Mesenchymal stem cell (in vitro differentiated cells and primary cell): ENCODE results near the gene SCRN2.

Experiments used
- DNase-seq: peaks from one replicate; pipeline ENCODE4 v3.0.0-alpha.2; 2013
- H2AFZ ChIP-seq: one replicate; pipeline ENCODE4 v1.6.1; 2013; ENCODE audit warnings: low read depth, mild to moderate bottlenecking, control low read depth, inconsistent platforms, low read length, moderate library complexity
- H2AK5ac ChIP-seq: 2 replicates; pipeline ENCODE4 v1.6.1; 2013; ENCODE audit warnings: low read length, moderate library complexity, mild to moderate bottlenecking, inconsistent platforms; ENCODE audit not compliant: severe bottlenecking
- H2BK120ac ChIP-seq: one replicate; pipeline ENCODE4 v1.6.1; 2013; ENCODE audit warnings: low read depth, mild to moderate bottlenecking, inconsistent platforms, low read length, moderate library complexity
- H2BK12ac ChIP-seq, 2 experiments: one replicate each; pipeline ENCODE4 v1.6.1; 2013; ENCODE audit warnings: inconsistent platforms in 2 of 2, low read length in 2 of 2, mild to moderate bottlenecking in 2 of 2, moderate library complexity in 2 of 2, control low read depth in 1 of 2
- H2BK15ac ChIP-seq: one replicate; pipeline ENCODE4 v1.6.1; 2013; ENCODE audit warnings: mild to moderate bottlenecking, low read depth, inconsistent platforms; ENCODE audit not compliant: poor library complexity, severe bottlenecking
- H2BK5ac ChIP-seq: 2 replicates; pipeline ENCODE4 v1.6.1; 2013; ENCODE audit warnings: low read depth, mild to moderate bottlenecking, low read length, control low read depth, inconsistent platforms; ENCODE audit not compliant: poor library complexity, severe bottlenecking
- H3K14ac ChIP-seq, 2 experiments: one replicate each; pipeline ENCODE4 v1.6.1; 2013; ENCODE audit warnings: inconsistent platforms in 2 of 2, low read length in 2 of 2, control low read depth in 1 of 2, mild to moderate bottlenecking in 1 of 2, moderate library complexity in 1 of 2
- H3K18ac ChIP-seq, 2 experiments: one replicate each; pipeline ENCODE4 v1.6.1; 2013; ENCODE audit warnings: inconsistent platforms in 2 of 2, low read length in 2 of 2, control low read depth in 1 of 2, low read depth in 1 of 2, mild to moderate bottlenecking in 1 of 2
- H3K23ac ChIP-seq, 2 experiments: one replicate each; pipeline ENCODE4 v1.6.1; 2013; ENCODE audit warnings: inconsistent platforms in 2 of 2, low read length in 2 of 2, mild to moderate bottlenecking in 2 of 2, moderate library complexity in 2 of 2, control low read depth in 1 of 2
- H3K27ac ChIP-seq: 2 replicates; pipeline ENCODE4 v1.5.1; 2013; ENCODE audit warnings: mild to moderate bottlenecking, moderate library complexity, low read length, control low read depth, inconsistent platforms; ENCODE audit not compliant: poor library complexity, severe bottlenecking
- H3K27me3 ChIP-seq, 2 experiments: 2 replicates each; pipeline versions ENCODE4 v1.6.1 to v1.7.0; 2013; ENCODE audit warnings: low read length in 2 of 2, mild to moderate bottlenecking in 2 of 2, moderate library complexity in 2 of 2, control low read depth in 1 of 2, inconsistent platforms in 1 of 2; ENCODE audit not compliant: control insufficient read depth in 1 of 2, insufficient read depth in 1 of 2
- H3K36me3 ChIP-seq, 2 experiments: 2 replicates each; pipeline versions ENCODE4 v1.6.1 to v1.7.0; 2013; ENCODE audit warnings: low read length in 2 of 2, control low read depth in 1 of 2, inconsistent platforms in 1 of 2, low read depth in 1 of 2, mild to moderate bottlenecking in 1 of 2; ENCODE audit not compliant: insufficient read depth in 2 of 2, control insufficient read depth in 1 of 2
- H3K4ac ChIP-seq, 2 experiments: one replicate each; pipeline ENCODE4 v1.6.1; 2013; ENCODE audit warnings: inconsistent platforms in 2 of 2, low read length in 2 of 2, mild to moderate bottlenecking in 2 of 2, moderate library complexity in 2 of 2, control low read depth in 1 of 2, low read depth in 1 of 2
- H3K4me1 ChIP-seq: 2 replicates; pipeline ENCODE4 v1.6.1; 2013; ENCODE audit warnings: low read depth, low read length, control low read depth; ENCODE audit not compliant: control insufficient read depth, insufficient read depth
- H3K4me2 ChIP-seq: 2 replicates; pipeline ENCODE4 v1.6.1; 2013; ENCODE audit warnings: low read length, mild to moderate bottlenecking, inconsistent platforms; ENCODE audit not compliant: poor library complexity, severe bottlenecking
- H3K4me3 ChIP-seq, 2 experiments: 2 replicates each; pipeline versions ENCODE4 v1.5.1 to v1.7.0; 2013; ENCODE audit warnings: low read length in 2 of 2, mild to moderate bottlenecking in 2 of 2, control low read depth in 1 of 2, low read depth in 1 of 2; ENCODE audit not compliant: insufficient read depth in 1 of 2
- H3K79me1 ChIP-seq: replicated peaks from 2 replicates; pipeline ENCODE4 v1.6.1; 2013; ENCODE audit warnings: mild to moderate bottlenecking, control low read depth, low read length, inconsistent platforms; ENCODE audit not compliant: poor library complexity, severe bottlenecking
- H3K9ac ChIP-seq: 2 replicates; pipeline ENCODE4 v1.7.0; 2013; ENCODE audit warnings: mild to moderate bottlenecking, low read length, moderate library complexity
- H3K9me3 ChIP-seq: 2 replicates; pipeline ENCODE4 v1.7.0; 2013; ENCODE audit warnings: mild to moderate bottlenecking, low read length; ENCODE audit not compliant: control insufficient read depth
- H4K8ac ChIP-seq: one replicate; pipeline ENCODE4 v1.6.1; 2013; ENCODE audit warnings: inconsistent platforms, mild to moderate bottlenecking, low read length, moderate library complexity
- H4K91ac ChIP-seq: one replicate; pipeline ENCODE4 v1.6.1; 2013; ENCODE audit warnings: mild to moderate bottlenecking, low read length, inconsistent platforms
- WGBS: methylation state at CpG from one replicate; pipeline ENCODE4 v1.1.7; 2013; ENCODE audit warnings: mixed read lengths; 5-methylcytosine and 5-hydroxymethylcytosine counted together

The SCRN2 gene

DNA sequence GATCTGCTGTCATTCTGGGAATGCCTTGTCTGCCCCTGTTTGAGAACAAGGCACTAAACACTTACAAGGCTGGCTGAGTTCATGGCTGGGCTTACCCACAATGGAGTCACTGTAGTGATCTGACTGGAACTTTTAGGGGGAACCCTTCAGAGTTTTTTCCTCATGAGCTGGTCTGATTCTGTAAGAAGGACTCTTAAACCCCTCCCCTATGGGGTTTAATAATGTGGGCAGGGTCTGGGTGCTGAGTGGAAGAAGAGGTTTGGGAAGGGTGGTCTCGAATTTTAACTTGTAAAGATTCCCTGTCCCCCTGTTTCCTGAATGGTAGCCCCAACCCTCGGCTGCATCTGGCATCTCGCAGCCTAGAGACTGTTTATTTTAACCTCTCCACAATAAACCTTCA is 50.0 kb downstream of the SCRN2 start:
- Histone ChIP-seq H2BK120ac (no peak overlapping the region), H4K8ac (no peak overlapping the region), H3K9me3 (no peaks in the 10 kb centered on the region), H3K4me1 (peaks cover 7% of the 10 kb centered on the region), H3K9ac (no peak overlapping the region), H3K79me1 (no peaks in the 10 kb centered on the region), H3K14ac (no peak overlapping the region), H2BK15ac (no peak overlapping the region), H3K18ac (no peak overlapping the region), H2AFZ (no peak overlapping the region), H4K91ac (no peak overlapping the region), H3K4me2 (no peak overlapping the region), H2BK5ac (no peak overlapping the region), H3K4ac (no peak overlapping the region), H2BK12ac (no peak overlapping the region), H2AK5ac (no peak overlapping the region), H3K27ac (no peak overlapping the region), H3K4me3 (no peak overlapping the region), H3K23ac (no peak overlapping the region), H3K27me3 (peaks cover 54 to 80% of the 10 kb centered on the region in 2 experiments), H3K36me3 (no peaks in the 10 kb centered on the region)
- no CpG with 5 or more reads among the region's 3 CpGs for WGBS
- DNase-seq: no peak

- Histone ChIP-seq H2BK5ac (no peak overlapping the region), H4K91ac (no peak overlapping the region), H2AK5ac (no peak overlapping the region), H3K4me2 (peak overlapping the region; percentile 69), H4K8ac (no peak overlapping the region), H3K4ac (no peak overlapping the region), H2AFZ (peak overlapping the region; percentile 69), H2BK12ac (no peak overlapping the region), H3K27ac (no peak overlapping the region), H3K36me3 (no peaks in the 10 kb centered on the region), H3K18ac (no peak overlapping the region), H2BK120ac (no peak overlapping the region), H3K14ac (no peak overlapping the region), H3K79me1 (no peaks in the 10 kb centered on the region), H3K27me3 (peaks cover 54 to 80% of the 10 kb centered on the region in 2 experiments), H3K9me3 (no peaks in the 10 kb centered on the region), H3K9ac (peak overlapping the region; percentile 36), H3K4me1 (peaks cover 7% of the 10 kb centered on the region), H3K4me3 (peak overlapping the region; percentile 17 to 72), H2BK15ac (no peak overlapping the region), H3K23ac (no peak overlapping the region)
- under 1% methylated on average over 64 of the region's 70 CpGs for WGBS
- peak; percentile 60 for DNase-seq
Observed at GRCh38 chr17:47789611-47790561, 51.2 kb downstream of the SCRN2 start.
